BJ (cell line): ENCODE data around the gene KCNN1. TPM values are rescaled to one million over a fixed set of nuclear protein-coding genes. Genes with fewer than 3 reads are reported as not detected.
A peak's percentile ranks its signal among the peaks of the same experiment; 100 is the strongest.

ENCODE experiments used
- CTCF ChIA-PET: fragments of 350-600 bp; formaldehyde crosslinking; extraction: SDS; loops from one replicate; lab custom pipeline; 2021; ENCODE audit warnings: antibody characterized with exemption, inconsistent platforms; lab: Yijun Ruan, JAX
- POLR2A ChIA-PET: fragments of 300-600 bp; sonication (Branson Sonifier 250); formaldehyde crosslinking; extraction: SDS; loops from one replicate; lab custom pipeline; 2021; ENCODE audit warnings: antibody characterized with exemption; lab: Charles Lee
- DNase-seq: peaks from one replicate; pipeline ENCODE4 v3.0.0-alpha.2; 2011; ENCODE audit warnings: low read depth
- H3K27me3 ChIP-seq: 2 replicates; pipeline ENCODE4 v1.6.0; 2011; ENCODE audit warnings: low read length; ENCODE audit not compliant: control insufficient read depth, insufficient read depth
- H3K36me3 ChIP-seq: 2 replicates; pipeline ENCODE4 v1.5.1; 2011; ENCODE audit warnings: low read length; ENCODE audit not compliant: control insufficient read depth, insufficient read depth
- H3K4me3 ChIP-seq: 2 replicates; pipeline ENCODE4 v1.5.1; 2011; ENCODE audit warnings: low read depth, mild to moderate bottlenecking, control low read depth, low read length
- CTCF ChIP-seq: IDR thresholded peaks from 2 replicates; pipeline ENCODE4 v1.5.1; 2011; ENCODE audit warnings: low read depth, mild to moderate bottlenecking, control low read depth, inconsistent platforms, low read length, moderate library complexity; ENCODE audit not compliant: insufficient read depth
- polyA plus RNA-seq: library from polyadenylated mRNA; depleted of rRNA; stranded (reverse); fragments of >200 nt; gene quantifications from 2 replicates; pipeline ENCODE4 v1.2.3, GENCODE V29; 2011; rRNA removed
- small RNA-seq: library from RNA; depleted of rRNA; stranded (forward); fragments of <200 nt; gene quantifications from one replicate; pipeline ENCODE3, GENCODE V24; 2012; ENCODE audit warnings: low replicate concordance, low read depth; ENCODE audit not compliant: insufficient read length

The KCNN1 gene
- polyA plus RNA-seq, 1 experiment, result 0.06 TPM

- TF ChIP-seq CTCF, result no peak
- Histone ChIP-seq H3K36me3 (no peaks in the 10 kb centered on the region), H3K27me3 (peaks cover 3% of the 10 kb centered on the region), H3K4me3 (no peak overlapping the region)
- ChIA-PET POLR2A (interaction anchor here (0.5 kb wide), 1 partner anchor 247 kb away, joined by 7 read pairs; no protein-coding TSS in a partner anchor), CTCF (interaction anchor here (1.3 to 2.6 kb wide), 3 partner anchors 12 to 38 kb away, joined by 3 to 13 read pairs (median 3); partner anchors contain the start of gene ARRDC2)
- DNase-seq, result no peak
Measured at GRCh38 chr19:18045307-18046050, 78.6 kb downstream of the KCNN1 start.

- CTCF ChIA-PET, result interaction anchor here (0.6 to 2.6 kb wide), 4 partner anchors 12 to 38 kb away, joined by 3 to 13 read pairs (median 3); partner anchors contain the start of gene ARRDC2
- no peak for TF ChIP-seq CTCF
- DNase-seq, result peak; percentile 74
- H3K36me3 ChIP-seq, result no peaks in the 10 kb centered on the region
- H3K27me3 ChIP-seq, result no peaks in the 10 kb centered on the region
- no peak overlapping the region for H3K4me3 ChIP-seq
- POLR2A ChIA-PET, result no interaction called here
Measured at GRCh38 chr19:18046059-18046718, 79.3 kb downstream of the KCNN1 start.

GRCh38 chr19:18049385-18049784 is 82.5 kb downstream of the KCNN1 start:
- DNase-seq, result no peak
- TF ChIP-seq CTCF, result no peak
- no peak overlapping the region for H3K4me3 ChIP-seq
- CTCF ChIA-PET, result interaction anchor here (1.0 to 2.6 kb wide), 2 partner anchors 42 to 102 kb away, joined by 3 to 7 read pairs; no protein-coding TSS in a partner anchor
- POLR2A ChIA-PET, result interaction anchor here (0.6 kb wide), 1 partner anchor 49 kb away, joined by 8 read pairs; no protein-coding TSS in a partner anchor
- no peaks in the 10 kb centered on the region for H3K27me3 ChIP-seq
- no peaks in the 10 kb centered on the region for H3K36me3 ChIP-seq

Small RNA genes within 50 kb of the gene (small RNA-seq; reads per million reads assigned to genes)
- not detected for gene RNA5SP468

Other genes with a start within 250 kb of the KCNN1 start
- gene MAP1S, start 247.6 kb upstream of the KCNN1 start, polyA plus RNA-seq, result 6.1 and 20.4 TPM in 2 replicates
- 0.47 and 0.48 TPM in 2 replicates for gene FCHO1, start 215.6 kb upstream of the KCNN1 start, polyA plus RNA-seq
- not detected in 2 replicates for gene B3GNT3, start 172.0 kb upstream of the KCNN1 start, polyA plus RNA-seq
- 0.18 TPM in 1 of 2 replicates, not detected in the other for gene INSL3, start 145.6 kb upstream of the KCNN1 start, polyA plus RNA-seq
- gene JAK3, start 119.1 kb upstream of the KCNN1 start, polyA plus RNA-seq, result 3.3 and 6.1 TPM in 2 replicates
- 1,501 and 2,264 TPM in 2 replicates for gene RPL18A, start 107.2 kb upstream of the KCNN1 start, polyA plus RNA-seq
- gene SLC5A5, start 95.2 kb upstream of the KCNN1 start, polyA plus RNA-seq, result not detected in 2 replicates
- 37.6 and 40.8 TPM in 2 replicates for gene CCDC124, start 34.1 kb upstream of the KCNN1 start, polyA plus RNA-seq
- 4.5 and 6.0 TPM in 2 replicates for gene ARRDC2, start 41.1 kb downstream of the KCNN1 start, polyA plus RNA-seq
- gene IL12RB1, start 119.8 kb downstream of the KCNN1 start, polyA plus RNA-seq, result 0.10 and 0.13 TPM in 2 replicates
- gene MAST3, start 130.7 kb downstream of the KCNN1 start, polyA plus RNA-seq, result 1.9 and 2.8 TPM in 2 replicates
- 9.4 and 17.4 TPM in 2 replicates for gene PIK3R2, start 186.1 kb downstream of the KCNN1 start, polyA plus RNA-seq
- gene IFI30, start 206.7 kb downstream of the KCNN1 start, polyA plus RNA-seq, result 11.1 and 14.5 TPM in 2 replicates
- 13.3 and 25.0 TPM in 2 replicates for gene MPV17L2, start 226.1 kb downstream of the KCNN1 start, polyA plus RNA-seq
- 1.4 and 2.0 TPM in 2 replicates for gene RAB3A, start 236.9 kb downstream of the KCNN1 start, polyA plus RNA-seq